Astrocyte of the cerebellum (primary cell): ENCODE results near the gene ANKLE2.

Source experiments
- DNase-seq: peaks from one replicate; pipeline ENCODE4 v3.0.0-alpha.2; 2011; ENCODE audit warnings: low read depth
- H3K4me3 ChIP-seq: 2 replicates; pipeline ENCODE4 v1.5.1; 2011; ENCODE audit warnings: mild to moderate bottlenecking, low read depth, low read length, moderate library complexity
- CTCF ChIP-seq: IDR thresholded peaks from 2 replicates; pipeline ENCODE4 v1.5.1; 2012; ENCODE audit warnings: low read length, low read depth, moderate library complexity, mild to moderate bottlenecking; ENCODE audit errors: missing control alignments
- in situ Hi-C: cut with HindIII; loops from 2 replicates; pipeline ENCODE4 v1.10.0; 2017; ENCODE audit warnings: low sequenced_read_pairs

Gene ANKLE2

GRCh38 chr12:132773077-132773955, 11.7 kb upstream of the ANKLE2 start:
- no peak for TF ChIP-seq CTCF
- H3K4me3 ChIP-seq: no peak overlapping the region
- in situ Hi-C loops: no loop called here
- no peak for DNase-seq

GRCh38 chr12:132772606-132773005, 11.0 kb upstream of the ANKLE2 start:
- in situ Hi-C loops: no loop called here
- no peak overlapping the region for H3K4me3 ChIP-seq
- TF ChIP-seq CTCF: no peak
- no peak for DNase-seq

GRCh38 chr12:132771126-132771838, 9.7 kb upstream of the ANKLE2 start:
- TF ChIP-seq CTCF: no peak
- H3K4me3 ChIP-seq: no peak overlapping the region
- in situ Hi-C loops: no loop called here
- no peak for DNase-seq

- no peak for TF ChIP-seq CTCF
- no peak overlapping the region for H3K4me3 ChIP-seq
- DNase-seq: no peak
- in situ Hi-C loops: no loop called here
Measured at GRCh38 chr12:132766380-132767085, 4.9 kb upstream of the ANKLE2 start.

GRCh38 chr12:132765361-132765760, 3.7 kb upstream of the ANKLE2 start:
- in situ Hi-C loops: no loop called here
- H3K4me3 ChIP-seq: no peak overlapping the region
- TF ChIP-seq CTCF: no peak
- DNase-seq: no peak

- in situ Hi-C loops: no loop called here
- DNase-seq: no peak
Measured at GRCh38 chr12:132764231-132764630, 2.6 kb upstream of the ANKLE2 start.

More at GRCh38 chr12:132764231-132764630, 2.6 kb upstream of the ANKLE2 start:
- no peak for TF ChIP-seq CTCF
- H3K4me3 ChIP-seq: no peak overlapping the region
